ENCODE measurements around the gene TMEM120B. TPM values are rescaled to one million over a fixed set of nuclear protein-coding genes. Genes with fewer than 3 reads are reported as not detected.

Gene TMEM120B
- total RNA-seq, 1 donor from 2014 or later, result 10.3 TPM

- H3K27me3 Mint-ChIP-seq (ENCODE audit: unreplicated experiment), result peaks cover 19% of the 10 kb centered on the region
- H3K36me3 Mint-ChIP-seq (ENCODE audit: low read depth, unreplicated experiment), result peaks cover 40% of the 10 kb centered on the region
- H3K27ac Mint-ChIP-seq (ENCODE audit: unreplicated experiment), result peak overlapping the region; percentile 70
- H3K9me3 Mint-ChIP-seq (ENCODE audit: unreplicated experiment), result no peaks in the 10 kb centered on the region
- peaks cover 2% of the 10 kb centered on the region for H3K4me1 Mint-ChIP-seq (ENCODE audit: unreplicated experiment)
- DNase-seq (ENCODE audit: low spot score), result no peak
- H3K4me3 Mint-ChIP-seq (ENCODE audit: unreplicated experiment), result peak overlapping the region; percentile 34
- TF ChIP-seq CTCF (IDR thresholded peaks at IDR 0.05; ENCODE audit: unreplicated experiment), result no peak
Measured at GRCh38 chr12:121828306-121828705, 115.8 kb downstream of the TMEM120B start.

GRCh38 chr12:121828826-121829225 lies 116.3 kb downstream of the TMEM120B start:
- DNase-seq (ENCODE audit: low spot score), result no peak
- H3K9me3 Mint-ChIP-seq (ENCODE audit: unreplicated experiment), result no peaks in the 10 kb centered on the region
- H3K27me3 Mint-ChIP-seq (ENCODE audit: unreplicated experiment), result peaks cover 19% of the 10 kb centered on the region
- peaks cover 2% of the 10 kb centered on the region for H3K4me1 Mint-ChIP-seq (ENCODE audit: unreplicated experiment)
- H3K27ac Mint-ChIP-seq (ENCODE audit: unreplicated experiment), result peak overlapping the region; percentile 70
- no peak for TF ChIP-seq CTCF (IDR thresholded peaks at IDR 0.05; ENCODE audit: unreplicated experiment)
- H3K4me3 Mint-ChIP-seq (ENCODE audit: unreplicated experiment), result peak overlapping the region; percentile 34
- H3K36me3 Mint-ChIP-seq (ENCODE audit: low read depth, unreplicated experiment), result peaks cover 40% of the 10 kb centered on the region

- no peak for DNase-seq (ENCODE audit: low spot score)
- no peak for TF ChIP-seq CTCF (IDR thresholded peaks at IDR 0.05; ENCODE audit: unreplicated experiment)
- no peak overlapping the region for H3K27ac Mint-ChIP-seq (ENCODE audit: unreplicated experiment)
Measured at GRCh38 chr12:121829250-121829918, 116.8 kb downstream of the TMEM120B start.

GRCh38 chr12:121830134-121830533 lies 117.6 kb downstream of the TMEM120B start:
- TF ChIP-seq CTCF (IDR thresholded peaks at IDR 0.05; ENCODE audit: unreplicated experiment), result no peak
- Mint-ChIP-seq H3K27me3 (ENCODE audit: unreplicated experiment) (peaks cover 19% of the 10 kb centered on the region), H3K9me3 (ENCODE audit: unreplicated experiment) (no peaks in the 10 kb centered on the region), H3K36me3 (ENCODE audit: low read depth, unreplicated experiment) (peaks cover 40% of the 10 kb centered on the region), H3K4me1 (ENCODE audit: unreplicated experiment) (peaks cover 2% of the 10 kb centered on the region), H3K4me3 (ENCODE audit: unreplicated experiment) (no peak overlapping the region), H3K27ac (ENCODE audit: unreplicated experiment) (no peak overlapping the region)
- DNase-seq (ENCODE audit: low spot score), result no peak

More at GRCh38 chr12:121829250-121829918, 116.8 kb downstream of the TMEM120B start:
- Mint-ChIP-seq H3K27me3 (ENCODE audit: unreplicated experiment) (peaks cover 19% of the 10 kb centered on the region), H3K9me3 (ENCODE audit: unreplicated experiment) (no peaks in the 10 kb centered on the region), H3K4me3 (ENCODE audit: unreplicated experiment) (peak overlapping the region; percentile 37), H3K36me3 (ENCODE audit: low read depth, unreplicated experiment) (peaks cover 40% of the 10 kb centered on the region), H3K4me1 (ENCODE audit: unreplicated experiment) (peaks cover 2% of the 10 kb centered on the region)

GRCh38 chr12:121830588-121831265 lies 118.2 kb downstream of the TMEM120B start:
- DNase-seq (ENCODE audit: low spot score), result no peak
- H3K36me3 Mint-ChIP-seq (ENCODE audit: low read depth, unreplicated experiment), result peaks cover 40% of the 10 kb centered on the region
- H3K27ac Mint-ChIP-seq (ENCODE audit: unreplicated experiment), result no peak overlapping the region
- peaks cover 2% of the 10 kb centered on the region for H3K4me1 Mint-ChIP-seq (ENCODE audit: unreplicated experiment)
- H3K4me3 Mint-ChIP-seq (ENCODE audit: unreplicated experiment), result no peak overlapping the region
- no peak for TF ChIP-seq CTCF (IDR thresholded peaks at IDR 0.05; ENCODE audit: unreplicated experiment)
- H3K9me3 Mint-ChIP-seq (ENCODE audit: unreplicated experiment), result no peaks in the 10 kb centered on the region
- H3K27me3 Mint-ChIP-seq (ENCODE audit: unreplicated experiment), result peaks cover 19% of the 10 kb centered on the region

Data from endothelial cell (in vitro differentiated cells).